ENCODE results near the gene ST3GAL2. TPM values are rescaled to one million over a fixed set of nuclear protein-coding genes. Genes with fewer than 3 reads are reported as not detected.

ST3GAL2 gene
- total RNA-seq, 1 donor from 2014 or later = 23.3 TPM

DNA sequence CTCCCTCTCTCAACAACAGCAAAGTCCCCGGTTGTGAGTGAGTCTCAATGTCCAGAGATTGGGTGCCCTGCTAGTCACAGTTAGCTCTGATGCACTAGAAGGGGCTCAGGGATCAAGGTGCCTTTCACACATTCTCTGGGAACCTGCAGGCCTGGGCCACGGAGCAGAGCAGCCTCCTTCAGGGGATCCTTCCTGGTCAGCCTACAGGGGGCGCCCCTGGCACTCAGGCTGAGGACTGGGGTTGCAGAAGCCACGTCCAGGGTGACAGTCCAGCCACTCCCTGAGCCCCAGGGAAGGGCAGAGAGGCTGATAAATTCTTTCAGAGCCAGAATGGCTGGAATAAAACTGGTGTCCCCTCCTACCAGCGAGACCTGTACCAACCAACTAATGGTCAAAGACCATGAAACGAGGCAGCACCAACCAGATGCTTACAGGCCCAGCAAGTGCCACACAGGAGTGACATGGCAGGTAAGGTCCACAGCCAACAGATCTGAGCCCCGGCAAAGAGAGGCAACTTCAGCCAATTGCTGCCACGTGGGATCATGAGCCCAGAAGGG lies 43.5 kb downstream of the ST3GAL2 start:
- H3K4me3 ChIP-seq (ENCODE audit: low read depth, low read length) = no peak overlapping the region
- TF ChIP-seq, protein P1, sequence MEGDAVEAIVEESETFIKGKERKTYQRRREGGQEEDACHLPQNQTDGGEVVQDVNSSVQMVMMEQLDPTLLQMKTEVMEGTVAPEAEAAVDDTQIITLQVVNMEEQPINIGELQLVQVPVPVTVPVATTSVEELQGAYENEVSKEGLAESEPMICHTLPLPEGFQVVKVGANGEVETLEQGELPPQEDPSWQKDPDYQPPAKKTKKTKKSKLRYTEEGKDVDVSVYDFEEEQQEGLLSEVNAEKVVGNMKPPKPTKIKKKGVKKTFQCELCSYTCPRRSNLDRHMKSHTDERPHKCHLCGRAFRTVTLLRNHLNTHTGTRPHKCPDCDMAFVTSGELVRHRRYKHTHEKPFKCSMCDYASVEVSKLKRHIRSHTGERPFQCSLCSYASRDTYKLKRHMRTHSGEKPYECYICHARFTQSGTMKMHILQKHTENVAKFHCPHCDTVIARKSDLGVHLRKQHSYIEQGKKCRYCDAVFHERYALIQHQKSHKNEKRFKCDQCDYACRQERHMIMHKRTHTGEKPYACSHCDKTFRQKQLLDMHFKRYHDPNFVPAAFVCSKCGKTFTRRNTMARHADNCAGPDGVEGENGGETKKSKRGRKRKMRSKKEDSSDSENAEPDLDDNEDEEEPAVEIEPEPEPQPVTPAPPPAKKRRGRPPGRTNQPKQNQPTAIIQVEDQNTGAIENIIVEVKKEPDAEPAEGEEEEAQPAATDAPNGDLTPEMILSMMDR (conservative IDR thresholded peaks at IDR 0.05; ENCODE audit: low read depth, low read length) = peak; percentile 88
- no peak for DNase-seq (ENCODE audit: low read depth)

DNA sequence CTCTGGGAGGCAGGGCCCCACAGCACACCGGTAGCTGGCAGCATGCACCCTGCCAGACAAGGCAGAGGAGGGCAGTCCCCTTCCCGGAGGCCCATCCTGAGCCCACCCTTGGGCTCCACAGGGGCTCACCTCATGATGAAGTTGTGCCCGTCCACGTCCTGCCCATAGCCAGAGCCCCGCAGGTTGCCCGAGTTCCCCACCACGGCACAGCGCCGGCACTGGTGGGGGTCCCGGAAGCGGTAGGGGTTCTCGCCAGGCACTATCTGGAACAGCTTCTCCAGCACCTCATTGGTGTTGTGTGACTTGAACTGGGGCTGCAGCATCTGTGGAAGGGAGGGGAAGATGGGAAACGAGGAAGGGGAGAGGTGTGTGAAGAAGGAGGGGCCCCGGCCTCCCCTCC lies 44.0 kb downstream of the ST3GAL2 start:
- DNase-seq (ENCODE audit: low read depth) = no peak
- no peak overlapping the region for H3K4me3 ChIP-seq (ENCODE audit: low read depth, low read length)
- TF ChIP-seq, protein P1 (conservative IDR thresholded peaks at IDR 0.05; ENCODE audit: low read depth, low read length) = no peak

DNA sequence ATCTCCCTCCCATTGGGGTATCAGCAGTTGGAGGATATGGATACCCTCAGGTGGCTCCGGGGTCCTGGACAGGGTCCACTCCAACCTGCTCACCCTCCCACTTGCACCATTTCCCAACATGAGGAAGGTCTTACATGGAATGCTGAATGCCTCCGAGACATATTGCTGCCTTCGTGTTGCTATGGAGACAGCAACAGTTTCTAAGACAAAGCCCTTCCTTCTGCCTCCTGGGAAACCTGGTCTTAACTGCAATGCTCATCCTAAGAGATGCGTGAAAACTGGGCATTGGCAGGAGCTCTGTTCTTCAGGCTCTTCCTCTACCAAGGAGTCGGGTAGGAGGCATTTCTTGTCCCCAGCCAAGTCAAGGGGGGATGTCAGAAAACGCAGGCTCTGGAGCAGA lies 45.2 kb downstream of the ST3GAL2 start:
- DNase-seq (ENCODE audit: low read depth) = no peak
- TF ChIP-seq, protein P1 (conservative IDR thresholded peaks at IDR 0.05; ENCODE audit: low read depth, low read length) = no peak
- H3K4me3 ChIP-seq (ENCODE audit: low read depth, low read length) = no peak overlapping the region

DNA sequence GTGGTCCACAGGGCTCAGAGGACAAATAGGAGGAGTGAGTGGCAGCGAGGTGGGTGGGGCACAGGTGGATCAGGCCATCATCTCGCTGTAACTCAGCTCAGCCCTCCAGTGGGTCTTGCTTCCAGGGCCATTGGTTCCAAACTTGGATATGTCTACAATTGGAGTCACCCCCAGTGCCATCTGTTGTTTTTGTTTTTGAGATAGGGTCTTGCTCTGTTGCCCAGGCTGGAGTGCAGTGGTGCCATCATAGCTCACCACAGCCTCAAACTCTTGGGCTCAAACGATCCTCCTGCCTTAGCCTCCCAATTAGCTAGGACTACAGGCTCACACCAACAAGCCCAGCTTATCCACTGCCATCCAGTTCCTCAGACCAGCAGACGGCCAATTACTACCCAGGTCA lies 46.3 kb downstream of the ST3GAL2 start:
- no peak for DNase-seq (ENCODE audit: low read depth)
- H3K4me3 ChIP-seq (ENCODE audit: low read depth, low read length) = no peak overlapping the region
- TF ChIP-seq, protein P1 (conservative IDR thresholded peaks at IDR 0.05; ENCODE audit: low read depth, low read length) = no peak

DNA sequence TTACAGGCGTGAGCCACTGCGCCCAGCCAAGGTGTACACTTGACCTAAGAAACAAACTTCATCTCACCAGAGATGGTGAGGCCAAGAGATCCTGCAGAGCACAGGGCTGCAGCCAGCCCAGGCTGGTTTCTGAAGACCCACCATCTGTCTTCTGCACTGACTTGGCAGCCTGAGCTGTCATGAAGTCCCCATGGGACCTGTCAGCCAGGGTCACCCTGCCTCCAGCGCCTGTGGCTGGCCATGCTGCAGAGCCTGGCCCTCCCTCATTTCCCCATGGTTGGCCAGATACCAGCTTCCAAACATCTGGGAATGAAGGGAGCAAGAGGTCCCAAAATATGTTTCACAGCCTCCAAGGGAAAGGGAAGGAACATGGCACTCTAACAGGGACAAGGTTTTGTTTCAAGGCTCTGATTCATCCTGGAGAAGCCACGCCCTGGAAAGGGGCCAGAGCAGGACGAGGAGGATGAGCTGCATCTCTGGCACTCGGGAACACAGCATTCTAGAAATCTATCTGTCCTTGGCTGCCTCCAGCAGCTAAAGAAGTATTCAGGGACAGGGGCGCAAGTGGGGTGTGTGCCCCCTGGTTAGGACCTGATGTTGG lies 46.9 kb downstream of the ST3GAL2 start:
- TF ChIP-seq, protein P1 (conservative IDR thresholded peaks at IDR 0.05; ENCODE audit: low read depth, low read length) = no peak
- DNase-seq (ENCODE audit: low read depth) = no peak
- H3K4me3 ChIP-seq (ENCODE audit: low read depth, low read length) = no peak overlapping the region

DNA sequence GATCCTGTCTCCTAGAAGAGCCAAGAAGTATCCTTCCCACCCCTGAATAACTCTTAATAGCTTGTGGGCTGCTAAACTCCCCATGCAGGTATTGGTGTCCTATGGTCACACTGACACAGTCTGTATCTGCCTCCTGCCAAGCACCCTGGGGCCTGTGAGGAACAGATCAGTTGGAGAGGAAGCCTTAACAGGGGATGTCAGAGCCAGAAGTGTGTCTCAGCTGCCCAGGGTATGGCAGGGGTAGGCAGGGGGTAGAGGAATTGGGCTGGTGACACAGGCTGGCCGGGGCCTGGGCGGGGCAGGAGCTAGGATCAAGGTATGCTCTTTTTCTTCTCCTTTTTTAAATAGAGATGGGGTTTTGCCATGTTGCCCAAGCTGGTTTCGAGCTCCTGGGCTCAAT lies 47.5 kb downstream of the ST3GAL2 start:
- no peak overlapping the region for H3K4me3 ChIP-seq (ENCODE audit: low read depth, low read length)
- TF ChIP-seq, protein P1 (conservative IDR thresholded peaks at IDR 0.05; ENCODE audit: low read depth, low read length) = no peak
- DNase-seq (ENCODE audit: low read depth) = no peak

DNA sequence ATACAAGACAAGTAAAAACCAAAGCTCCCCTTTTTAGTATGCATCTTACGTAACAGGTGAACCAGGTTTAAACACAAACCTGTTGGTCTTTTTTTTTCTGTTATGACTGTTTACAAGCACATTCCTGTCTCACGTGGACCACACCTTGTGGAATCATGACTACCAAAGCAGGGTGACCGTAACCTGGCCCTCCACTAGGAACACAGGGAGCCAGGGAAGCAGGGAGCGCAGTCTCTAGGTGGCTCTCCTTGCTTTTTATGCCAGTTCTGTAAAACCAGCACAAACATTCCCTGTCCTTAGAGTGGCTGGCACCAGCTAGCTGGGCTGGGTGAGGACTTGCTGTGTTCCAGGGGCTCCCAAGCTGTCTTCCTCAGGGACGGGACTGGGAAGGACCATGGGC lies 48.1 kb downstream of the ST3GAL2 start:
- DNase-seq (ENCODE audit: low read depth) = no peak
- TF ChIP-seq, protein P1 (conservative IDR thresholded peaks at IDR 0.05; ENCODE audit: low read depth, low read length) = no peak
- H3K4me3 ChIP-seq (ENCODE audit: low read depth, low read length) = no peak overlapping the region
